Left ventricle myocardium inferior (tissue), 1 donor: Measurements from ENCODE around the gene MICAL3. TPM values are rescaled to one million over a fixed set of nuclear protein-coding genes. Genes with fewer than 3 reads are reported as not detected.

Experiments used
- DNase-seq: peaks from one replicate; pipeline ENCODE4 v3.0.0-alpha.2; 2020
- H3K27ac ChIP-seq: fragments of 200-600 bp; replicated peaks from 2 replicates; pipeline ENCODE4 v1.8.0; 2021
- H3K27me3 ChIP-seq: fragments of 200-600 bp; 2 replicates; pipeline ENCODE4 v1.8.0; 2021; ENCODE audit warnings: low read depth
- H3K36me3 ChIP-seq: fragments of 200-600 bp; 2 replicates; pipeline ENCODE4 v1.8.0; 2021
- H3K4me1 ChIP-seq: fragments of 200-600 bp; 2 replicates; pipeline ENCODE4 v1.8.0; 2021
- H3K4me3 ChIP-seq: fragments of 200-600 bp; 2 replicates; pipeline ENCODE4 v1.8.0; 2021; ENCODE audit warnings: mild to moderate bottlenecking, moderate library complexity
- H3K9me3 ChIP-seq: fragments of 200-600 bp; replicated peaks from 2 replicates; pipeline ENCODE4 v1.8.0; 2021
- intact Hi-C: fragments of 100-400 bp; cut with micrococcal nuclease; formaldehyde crosslinking; loops from one replicate; pipeline ENCODE4 v1.11.0; 2022
- total RNA-seq: library from RNA; stranded (reverse); fragmentation: NEBNext Ultra II Directional; extraction: Animal tissue kit (Norgen Biotek cat#: 25700); gene quantifications from one replicate; pipeline ENCODE4 v1.2.1, GENCODE V29; 2021
- TF ChIP-seq, protein P1 (sequence below): fragments of 200-600 bp; IDR thresholded peaks from 2 replicates; pipeline ENCODE4 v1.8.0; 2021; ENCODE audit warnings: antibody characterized with exemption, mild to moderate bottlenecking, borderline replicate concordance
- donor health status: DM: no; HTN: yes; CAD: no; lungs with severe emphysema.

Gene MICAL3
- total RNA-seq, 1 donor from 2014 or later, result 92.5 TPM

DNA sequence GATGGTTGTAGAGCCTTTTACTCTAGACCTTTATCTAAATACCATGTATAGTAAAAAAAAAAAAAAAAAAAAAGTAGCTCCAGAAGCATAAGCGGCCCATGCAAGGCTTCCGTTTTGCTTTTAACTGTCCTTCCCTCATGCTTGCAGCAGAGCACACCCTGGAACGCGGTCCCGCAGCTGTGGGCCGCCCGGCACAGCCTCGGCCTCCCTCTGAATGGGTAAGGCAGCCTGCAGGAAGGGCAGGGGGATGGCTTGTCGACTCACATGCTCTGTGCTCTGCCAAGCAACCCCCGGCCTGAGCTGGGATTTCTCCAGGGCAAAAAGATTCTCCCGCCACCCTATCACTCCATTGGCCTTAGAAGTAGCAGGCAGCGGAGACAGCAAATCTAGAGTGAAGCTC is 148.7 kb downstream of the MICAL3 start:
- Histone ChIP-seq H3K27ac (peak overlapping the region; percentile 56), H3K36me3 (peaks cover 71% of the 10 kb centered on the region), H3K9me3 (no peaks in the 10 kb centered on the region), H3K4me3 (no peak overlapping the region), H3K27me3 (no peaks in the 10 kb centered on the region), H3K4me1 (peaks cover 35% of the 10 kb centered on the region)
- no peak for DNase-seq
- intact Hi-C loops, result no loop called here
- TF ChIP-seq, protein P1, sequence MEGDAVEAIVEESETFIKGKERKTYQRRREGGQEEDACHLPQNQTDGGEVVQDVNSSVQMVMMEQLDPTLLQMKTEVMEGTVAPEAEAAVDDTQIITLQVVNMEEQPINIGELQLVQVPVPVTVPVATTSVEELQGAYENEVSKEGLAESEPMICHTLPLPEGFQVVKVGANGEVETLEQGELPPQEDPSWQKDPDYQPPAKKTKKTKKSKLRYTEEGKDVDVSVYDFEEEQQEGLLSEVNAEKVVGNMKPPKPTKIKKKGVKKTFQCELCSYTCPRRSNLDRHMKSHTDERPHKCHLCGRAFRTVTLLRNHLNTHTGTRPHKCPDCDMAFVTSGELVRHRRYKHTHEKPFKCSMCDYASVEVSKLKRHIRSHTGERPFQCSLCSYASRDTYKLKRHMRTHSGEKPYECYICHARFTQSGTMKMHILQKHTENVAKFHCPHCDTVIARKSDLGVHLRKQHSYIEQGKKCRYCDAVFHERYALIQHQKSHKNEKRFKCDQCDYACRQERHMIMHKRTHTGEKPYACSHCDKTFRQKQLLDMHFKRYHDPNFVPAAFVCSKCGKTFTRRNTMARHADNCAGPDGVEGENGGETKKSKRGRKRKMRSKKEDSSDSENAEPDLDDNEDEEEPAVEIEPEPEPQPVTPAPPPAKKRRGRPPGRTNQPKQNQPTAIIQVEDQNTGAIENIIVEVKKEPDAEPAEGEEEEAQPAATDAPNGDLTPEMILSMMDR, result no peak

DNA sequence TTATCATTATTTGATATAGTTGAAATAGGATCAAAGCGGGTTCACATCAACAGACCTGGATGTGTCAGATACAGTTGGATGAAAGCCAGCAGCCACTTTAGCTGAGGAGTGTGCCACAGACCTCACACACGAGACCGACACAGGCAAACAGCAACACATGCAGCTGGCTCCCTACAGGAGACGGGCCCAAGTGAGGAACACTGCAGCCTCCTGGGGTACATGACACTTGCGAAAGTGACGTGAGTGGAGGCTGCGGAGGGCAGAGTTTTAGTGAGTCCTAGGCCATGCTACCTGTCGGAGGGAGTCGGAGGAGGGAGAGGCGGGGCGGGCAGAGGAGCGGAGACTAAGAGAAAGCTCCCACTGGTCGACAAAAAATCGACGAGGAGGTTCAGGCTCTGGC is 149.2 kb downstream of the MICAL3 start:
- H3K36me3 ChIP-seq, result peaks cover 71% of the 10 kb centered on the region
- TF ChIP-seq, protein P1, result no peak
- DNase-seq, result no peak
- intact Hi-C loops, result no loop called here
- no peaks in the 10 kb centered on the region for H3K27me3 ChIP-seq
- peak overlapping the region; percentile 56 for H3K27ac ChIP-seq
- no peak overlapping the region for H3K4me3 ChIP-seq
- H3K4me1 ChIP-seq, result peaks cover 35% of the 10 kb centered on the region
- no peaks in the 10 kb centered on the region for H3K9me3 ChIP-seq

DNA sequence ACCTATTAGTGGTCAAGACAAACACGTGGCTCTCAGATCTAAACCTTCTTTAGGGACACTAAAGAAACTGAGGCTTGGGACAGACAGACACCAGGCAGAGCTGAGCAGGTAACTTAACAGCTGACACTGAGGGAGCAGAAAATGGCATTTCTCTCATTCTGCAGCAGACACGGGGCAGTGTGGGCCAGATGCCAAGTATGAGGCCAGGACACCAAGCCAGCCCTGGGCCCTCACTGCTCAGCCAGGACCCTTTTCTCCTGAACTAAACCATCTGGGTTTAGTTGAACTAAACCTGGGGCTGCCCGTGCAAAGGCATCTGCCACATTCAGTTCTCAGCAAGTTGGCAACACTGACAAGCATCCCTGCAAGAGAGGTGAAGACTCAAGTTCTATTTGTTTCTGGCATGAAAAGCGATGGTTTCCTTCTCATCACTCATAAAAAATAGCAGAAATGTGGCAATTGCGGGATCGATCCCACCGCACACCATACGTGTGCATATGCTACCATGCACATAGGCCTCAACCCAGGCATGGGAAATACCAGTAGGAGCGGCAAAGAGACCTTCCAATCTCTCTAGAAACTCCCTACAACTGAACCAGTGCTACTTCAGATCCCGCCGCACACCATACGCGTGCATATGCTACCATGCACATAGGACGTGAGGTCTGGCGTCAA is 150.0 kb downstream of the MICAL3 start:
- intact Hi-C loops, result no loop called here
- Histone ChIP-seq H3K4me1 (peaks cover 38% of the 10 kb centered on the region), H3K27me3 (no peaks in the 10 kb centered on the region), H3K4me3 (no peak overlapping the region), H3K9me3 (no peaks in the 10 kb centered on the region), H3K36me3 (peaks cover 67% of the 10 kb centered on the region), H3K27ac (no peak overlapping the region)
- TF ChIP-seq, protein P1, result no peak
- no peak for DNase-seq

DNA sequence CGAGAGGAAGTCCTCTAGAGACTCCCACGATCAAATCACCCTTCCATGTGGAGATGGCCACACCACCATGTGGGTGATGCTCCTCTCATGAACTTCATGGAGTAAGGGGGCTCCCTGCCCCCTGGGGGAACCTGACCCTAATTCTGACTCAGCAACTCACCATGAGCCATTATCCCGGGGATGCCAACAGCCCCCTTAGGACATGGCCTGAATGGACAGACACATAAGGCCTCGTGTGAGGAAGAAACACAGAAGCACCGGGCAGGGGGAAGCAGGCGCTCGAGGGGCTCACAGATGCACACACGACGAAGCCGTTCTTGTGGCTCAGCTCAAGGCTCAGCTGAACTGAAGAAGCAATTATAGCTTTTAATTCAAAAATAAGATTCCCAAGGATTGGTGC is 150.6 kb downstream of the MICAL3 start:
- intact Hi-C loops, result no loop called here
- no peak for DNase-seq
- peaks cover 67% of the 10 kb centered on the region for H3K36me3 ChIP-seq

DNA sequence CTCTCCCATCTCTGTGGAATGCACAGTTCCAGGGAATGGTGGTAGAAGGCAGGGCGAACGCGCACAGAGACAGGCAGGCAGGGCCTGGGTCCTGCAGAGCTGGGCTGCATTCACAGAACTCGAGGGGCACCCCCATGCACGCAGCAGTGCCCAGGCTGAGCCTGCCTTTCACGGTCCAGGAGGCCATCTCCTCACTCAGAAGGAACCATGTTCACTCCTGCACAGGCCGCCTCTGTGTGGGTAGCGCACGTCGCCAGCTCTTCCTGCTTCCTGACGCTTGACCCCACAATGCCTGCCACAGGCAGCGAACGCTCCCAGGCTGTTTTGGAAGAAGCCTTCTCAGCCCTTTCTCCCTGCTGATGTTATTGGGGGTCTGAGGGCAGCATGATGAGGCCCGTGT is 151.2 kb downstream of the MICAL3 start:
- TF ChIP-seq, protein P1, result no peak
- H3K4me1 ChIP-seq, result peaks cover 50% of the 10 kb centered on the region
- DNase-seq, result no peak
- peak overlapping the region; percentile 63 for H3K27ac ChIP-seq
- H3K4me3 ChIP-seq, result no peak overlapping the region
- no peaks in the 10 kb centered on the region for H3K27me3 ChIP-seq
- H3K36me3 ChIP-seq, result peaks cover 67% of the 10 kb centered on the region
- H3K9me3 ChIP-seq, result no peaks in the 10 kb centered on the region
- intact Hi-C loops, result no loop called here

More for the DNA sequence above, 150.6 kb downstream of the MICAL3 start:
- TF ChIP-seq, protein P1, result no peak
- Histone ChIP-seq H3K9me3 (no peaks in the 10 kb centered on the region), H3K27ac (no peak overlapping the region), H3K4me1 (peaks cover 44% of the 10 kb centered on the region), H3K27me3 (no peaks in the 10 kb centered on the region), H3K4me3 (no peak overlapping the region)
